Measurements from ENCODE around the gene CACNA1B.

The CACNA1B gene

GRCh38 chr9:138045541-138046490 is 168.2 kb downstream of the CACNA1B start:
- Histone ChIP-seq H3K36me3 (ENCODE audit: control insufficient read depth, low read depth, low read length) (no peaks in the 10 kb centered on the region), H3K9me3 (ENCODE audit: control insufficient read depth, low read depth, low read length) (no peaks in the 10 kb centered on the region), H3K4me3 (ENCODE audit: low read length) (no peak overlapping the region), H3K4me1 (ENCODE audit: control insufficient read depth, low read depth, low read length) (no peaks in the 10 kb centered on the region), H3K27ac (ENCODE audit: low read length) (no peak overlapping the region), H3K9ac (ENCODE audit: low read length) (no peak overlapping the region), H3K27me3 (ENCODE audit: control insufficient read depth, insufficient read depth, low read length) (no peaks in the 10 kb centered on the region)

GRCh38 chr9:138046641-138047301 is 169.2 kb downstream of the CACNA1B start:
- H3K27me3 ChIP-seq (ENCODE audit: control insufficient read depth, insufficient read depth, low read length), result no peaks in the 10 kb centered on the region
- H3K9me3 ChIP-seq (ENCODE audit: control insufficient read depth, low read depth, low read length), result no peaks in the 10 kb centered on the region
- no peak overlapping the region for H3K27ac ChIP-seq (ENCODE audit: low read length)
- H3K4me1 ChIP-seq (ENCODE audit: control insufficient read depth, low read depth, low read length), result no peaks in the 10 kb centered on the region
- H3K36me3 ChIP-seq (ENCODE audit: control insufficient read depth, low read depth, low read length), result no peaks in the 10 kb centered on the region
- H3K9ac ChIP-seq (ENCODE audit: low read length), result no peak overlapping the region
- H3K4me3 ChIP-seq (ENCODE audit: low read length), result no peak overlapping the region

- Histone ChIP-seq H3K9ac (ENCODE audit: low read length) (no peak overlapping the region), H3K36me3 (ENCODE audit: control insufficient read depth, low read depth, low read length) (no peaks in the 10 kb centered on the region), H3K27me3 (ENCODE audit: control insufficient read depth, insufficient read depth, low read length) (no peaks in the 10 kb centered on the region), H3K9me3 (ENCODE audit: control insufficient read depth, low read depth, low read length) (no peaks in the 10 kb centered on the region), H3K4me3 (ENCODE audit: low read length) (no peak overlapping the region), H3K27ac (ENCODE audit: low read length) (no peak overlapping the region), H3K4me1 (ENCODE audit: control insufficient read depth, low read depth, low read length) (no peaks in the 10 kb centered on the region)
These were observed 170.0 kb downstream of the CACNA1B start for GRCh38 chr9:138047469-138048040.

GRCh38 chr9:138048184-138048583 is 170.6 kb downstream of the CACNA1B start:
- Histone ChIP-seq H3K36me3 (ENCODE audit: control insufficient read depth, low read depth, low read length) (no peaks in the 10 kb centered on the region), H3K4me1 (ENCODE audit: control insufficient read depth, low read depth, low read length) (no peaks in the 10 kb centered on the region), H3K9ac (ENCODE audit: low read length) (no peak overlapping the region), H3K27me3 (ENCODE audit: control insufficient read depth, insufficient read depth, low read length) (no peaks in the 10 kb centered on the region), H3K4me3 (ENCODE audit: low read length) (no peak overlapping the region), H3K27ac (ENCODE audit: low read length) (no peak overlapping the region), H3K9me3 (ENCODE audit: control insufficient read depth, low read depth, low read length) (no peaks in the 10 kb centered on the region)

GRCh38 chr9:138049085-138049778 is 171.7 kb downstream of the CACNA1B start:
- Histone ChIP-seq H3K4me1 (ENCODE audit: control insufficient read depth, low read depth, low read length) (no peaks in the 10 kb centered on the region), H3K27me3 (ENCODE audit: control insufficient read depth, insufficient read depth, low read length) (no peaks in the 10 kb centered on the region), H3K9ac (ENCODE audit: low read length) (no peak overlapping the region), H3K4me3 (ENCODE audit: low read length) (no peak overlapping the region), H3K27ac (ENCODE audit: low read length) (no peak overlapping the region), H3K36me3 (ENCODE audit: control insufficient read depth, low read depth, low read length) (no peaks in the 10 kb centered on the region), H3K9me3 (ENCODE audit: control insufficient read depth, low read depth, low read length) (no peaks in the 10 kb centered on the region)

GRCh38 chr9:138049779-138050471 is 172.3 kb downstream of the CACNA1B start:
- H3K36me3 ChIP-seq (ENCODE audit: control insufficient read depth, low read depth, low read length), result no peaks in the 10 kb centered on the region
- no peak overlapping the region for H3K4me3 ChIP-seq (ENCODE audit: low read length)
- no peaks in the 10 kb centered on the region for H3K4me1 ChIP-seq (ENCODE audit: control insufficient read depth, low read depth, low read length)
- no peak overlapping the region for H3K27ac ChIP-seq (ENCODE audit: low read length)
- H3K9ac ChIP-seq (ENCODE audit: low read length), result no peak overlapping the region
- no peaks in the 10 kb centered on the region for H3K9me3 ChIP-seq (ENCODE audit: control insufficient read depth, low read depth, low read length)
- H3K27me3 ChIP-seq (ENCODE audit: control insufficient read depth, insufficient read depth, low read length), result no peaks in the 10 kb centered on the region

GRCh38 chr9:138050472-138051330 is 173.1 kb downstream of the CACNA1B start:
- Histone ChIP-seq H3K27me3 (ENCODE audit: control insufficient read depth, insufficient read depth, low read length) (no peaks in the 10 kb centered on the region), H3K9ac (ENCODE audit: low read length) (no peak overlapping the region), H3K36me3 (ENCODE audit: control insufficient read depth, low read depth, low read length) (no peaks in the 10 kb centered on the region), H3K4me1 (ENCODE audit: control insufficient read depth, low read depth, low read length) (no peaks in the 10 kb centered on the region), H3K9me3 (ENCODE audit: control insufficient read depth, low read depth, low read length) (no peaks in the 10 kb centered on the region), H3K4me3 (ENCODE audit: low read length) (no peak overlapping the region), H3K27ac (ENCODE audit: low read length) (no peak overlapping the region)

- Histone ChIP-seq H3K27me3 (ENCODE audit: control insufficient read depth, insufficient read depth, low read length) (no peaks in the 10 kb centered on the region), H3K27ac (ENCODE audit: low read length) (no peak overlapping the region), H3K9me3 (ENCODE audit: control insufficient read depth, low read depth, low read length) (no peaks in the 10 kb centered on the region), H3K9ac (ENCODE audit: low read length) (no peak overlapping the region), H3K4me1 (ENCODE audit: control insufficient read depth, low read depth, low read length) (no peaks in the 10 kb centered on the region), H3K36me3 (ENCODE audit: control insufficient read depth, low read depth, low read length) (peaks cover 3% of the 10 kb centered on the region), H3K4me3 (ENCODE audit: low read length) (no peak overlapping the region)
These were observed 174.2 kb downstream of the CACNA1B start for GRCh38 chr9:138051586-138052321.

- Histone ChIP-seq H3K27me3 (ENCODE audit: control insufficient read depth, insufficient read depth, low read length) (no peaks in the 10 kb centered on the region), H3K36me3 (ENCODE audit: control insufficient read depth, low read depth, low read length) (peaks cover 3% of the 10 kb centered on the region), H3K4me3 (ENCODE audit: low read length) (no peak overlapping the region), H3K9me3 (ENCODE audit: control insufficient read depth, low read depth, low read length) (no peaks in the 10 kb centered on the region), H3K4me1 (ENCODE audit: control insufficient read depth, low read depth, low read length) (no peaks in the 10 kb centered on the region), H3K9ac (ENCODE audit: low read length) (no peak overlapping the region), H3K27ac (ENCODE audit: low read length) (no peak overlapping the region)
These were observed 174.7 kb downstream of the CACNA1B start for GRCh38 chr9:138052322-138052615.
